Sigmoid colon (tissue), 7 donors: Measurements from ENCODE around the gene IL1RAPL2. TPM values are rescaled to one million over a fixed set of nuclear protein-coding genes. Genes with fewer than 3 reads are reported as not detected.

Experiments used
- DNase-seq: peaks from one replicate; pipeline ENCODE4 v3.0.0-alpha.2; 2019
- H3K27ac ChIP-seq, 4 donors: fragments of 200-600 bp; sonication (generic); one replicate each; pipeline ENCODE4 v1.5.1; 2016 to 2019; ENCODE audit warnings: mild to moderate bottlenecking in 1 of 4
- H3K27me3 ChIP-seq, 3 donors: fragments of 200-600 bp; sonication (generic); one replicate each; pipeline ENCODE4 v1.5.1; 2019; ENCODE audit warnings: mild to moderate bottlenecking in 1 of 3
- H3K36me3 ChIP-seq, 4 donors: fragments of 200-600 bp; sonication (generic); one replicate each; pipeline ENCODE4 v1.5.1; 2016 to 2019
- H3K4me1 ChIP-seq, 4 donors: fragments of 200-600 bp; sonication (generic); one replicate each; pipeline ENCODE4 v1.5.1; 2017 to 2019
- H3K4me3 ChIP-seq, 4 donors: fragments of 200-600 bp; sonication (generic); one replicate each; pipeline ENCODE4 v1.5.1; 2017 to 2019; ENCODE audit warnings: mild to moderate bottlenecking in 2 of 4, moderate library complexity in 1 of 4
- H3K9me3 ChIP-seq, 4 donors: fragments of 200-600 bp in 3 of 4; sonication (generic) in 3 of 4; one replicate each; pipeline versions ENCODE4 v1.5.1 to v1.6.1; 2013 to 2019
- EP300 ChIP-seq, 4 donors: sonication (generic); formaldehyde crosslinking; IDR thresholded peaks; one replicate each; pipeline ENCODE4 v1.6.1; 2017; ENCODE audit warnings: antibody characterized with exemption in 4 of 4
- POLR2A ChIP-seq, 2 donors: fragments of 450-650 bp; IDR thresholded peaks; one replicate each; pipeline ENCODE4 v1.6.1; 2016; ENCODE audit warnings: antibody characterized with exemption in 2 of 2, mild to moderate bottlenecking in 2 of 2, moderate library complexity in 2 of 2
- POLR2AphosphoS5 ChIP-seq, 4 donors: sonication (generic); formaldehyde crosslinking; IDR thresholded peaks; one replicate each; pipeline ENCODE4 v1.6.1; 2017; ENCODE audit warnings: antibody characterized with exemption in 4 of 4
- WGBS, 2 donors: extraction: QIAGEN DNeasy Blood & Tissue Kit; methylation state at CpG; one replicate each; pipeline ENCODE4 v1.1.7; 2013; 5-methylcytosine and 5-hydroxymethylcytosine counted together
- intact Hi-C: fragments of 100-400 bp; cut with DNase I; formaldehyde crosslinking; loops from one replicate; pipeline ENCODE4 v1.15.1; 2023
- polyA plus RNA-seq, 3 donors: library from polyadenylated mRNA; stranded (reverse); fragments of 200-250 nt; gene quantifications; one replicate each; pipeline ENCODE4 v1.2.3, GENCODE V29; 2013
- total RNA-seq, 4 donors: library from RNA; depleted of rRNA; stranded (reverse); fragments of >200 nt; gene quantifications; one replicate each; pipeline ENCODE4 v1.1.0, GENCODE V29; 2016
- TF ChIP-seq, protein P1 (sequence below), 4 experiments: fragments of 450-650 bp in 3 of 4; fragments of 200-600 bp in 1 of 4; IDR thresholded peaks; one replicate each; pipeline ENCODE4 v1.5.1; 2016 to 2019; ENCODE audit warnings: antibody characterized with exemption in 4 of 4, mild to moderate bottlenecking in 3 of 4, moderate library complexity in 2 of 4
- donor health status: healthy with polysubstance abuse.
- donor health status: Bipolar disorder and iron deficiency.
- donor health status: healthy.

Gene IL1RAPL2
- total and polyA plus RNA-seq, 7 donors = 0.01 to 1.1 (median 0.79) TPM; not detected in 3

DNA sequence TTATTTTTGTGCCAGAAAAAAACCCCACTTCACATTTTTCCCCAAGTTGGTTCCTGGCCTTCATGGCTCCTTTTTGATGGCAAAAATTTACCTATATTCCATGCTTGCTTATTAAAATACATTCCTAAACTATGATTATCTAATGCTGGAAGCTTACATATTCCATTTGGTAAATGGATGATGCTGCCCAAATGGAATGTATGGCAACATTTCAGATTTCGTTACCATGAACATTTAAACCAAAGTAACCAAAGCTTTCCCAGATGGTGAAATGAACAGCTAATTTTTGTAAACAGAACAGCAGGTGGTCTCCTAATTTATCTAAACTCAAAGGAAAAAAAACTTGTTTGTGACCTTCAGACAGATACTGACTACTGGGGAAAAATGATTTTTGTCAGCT is 765.2 kb downstream of the IL1RAPL2 start:
- TF ChIP-seq EP300 (IDR thresholded peaks at IDR 0.05) = no peak
- intact Hi-C loops = no loop called here
- H3K9me3 ChIP-seq = no peaks in the 10 kb centered on the region
- no peak overlapping the region for H3K4me3 ChIP-seq
- no peak overlapping the region for H3K27ac ChIP-seq
- 69 to 84% methylated on average over 1 of the region's 1 CpG for WGBS, 2 donors
- no peaks in the 10 kb centered on the region for H3K4me1 ChIP-seq
- H3K27me3 ChIP-seq = no peaks in the 10 kb centered on the region
- no peaks in the 10 kb centered on the region for H3K36me3 ChIP-seq
- DNase-seq = no peak

DNA sequence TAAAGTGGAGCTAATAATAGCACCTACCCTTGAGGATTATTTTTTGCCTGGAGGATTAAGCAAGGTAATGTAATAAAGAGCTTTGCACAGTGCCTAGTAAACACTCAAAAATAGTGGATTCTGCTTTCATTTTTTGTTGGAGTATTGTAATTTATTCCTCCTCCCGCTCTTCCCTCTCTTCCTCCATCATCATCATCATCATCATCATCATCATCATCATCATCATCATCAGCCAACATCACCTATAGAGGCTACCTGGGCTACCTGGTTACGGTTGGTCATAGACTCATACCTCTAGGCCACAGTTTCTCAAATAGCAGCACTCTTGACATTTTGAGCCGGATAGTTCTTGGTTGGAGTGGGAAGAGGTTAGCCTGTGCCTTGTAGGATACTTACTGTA is 781.4 kb downstream of the IL1RAPL2 start:
- no peaks in the 10 kb centered on the region for H3K9me3 ChIP-seq
- no peak overlapping the region for H3K4me3 ChIP-seq
- H3K27me3 ChIP-seq = no peaks in the 10 kb centered on the region
- WGBS, 2 donors = 89 to 96% methylated on average over 3 of the region's 3 CpGs
- TF ChIP-seq POLR2AphosphoS5 (IDR thresholded peaks at IDR 0.05) (no peak), EP300 (IDR thresholded peaks at IDR 0.05) (no peak), POLR2A (IDR thresholded peaks at IDR 0.05) (no peak)
- TF ChIP-seq, protein P1, sequence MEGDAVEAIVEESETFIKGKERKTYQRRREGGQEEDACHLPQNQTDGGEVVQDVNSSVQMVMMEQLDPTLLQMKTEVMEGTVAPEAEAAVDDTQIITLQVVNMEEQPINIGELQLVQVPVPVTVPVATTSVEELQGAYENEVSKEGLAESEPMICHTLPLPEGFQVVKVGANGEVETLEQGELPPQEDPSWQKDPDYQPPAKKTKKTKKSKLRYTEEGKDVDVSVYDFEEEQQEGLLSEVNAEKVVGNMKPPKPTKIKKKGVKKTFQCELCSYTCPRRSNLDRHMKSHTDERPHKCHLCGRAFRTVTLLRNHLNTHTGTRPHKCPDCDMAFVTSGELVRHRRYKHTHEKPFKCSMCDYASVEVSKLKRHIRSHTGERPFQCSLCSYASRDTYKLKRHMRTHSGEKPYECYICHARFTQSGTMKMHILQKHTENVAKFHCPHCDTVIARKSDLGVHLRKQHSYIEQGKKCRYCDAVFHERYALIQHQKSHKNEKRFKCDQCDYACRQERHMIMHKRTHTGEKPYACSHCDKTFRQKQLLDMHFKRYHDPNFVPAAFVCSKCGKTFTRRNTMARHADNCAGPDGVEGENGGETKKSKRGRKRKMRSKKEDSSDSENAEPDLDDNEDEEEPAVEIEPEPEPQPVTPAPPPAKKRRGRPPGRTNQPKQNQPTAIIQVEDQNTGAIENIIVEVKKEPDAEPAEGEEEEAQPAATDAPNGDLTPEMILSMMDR (IDR thresholded peaks at IDR 0.05) = no peak
- no peak for DNase-seq
- intact Hi-C loops = no loop called here
- H3K27ac ChIP-seq = no peak overlapping the region
- H3K4me1 ChIP-seq = no peaks in the 10 kb centered on the region
- no peaks in the 10 kb centered on the region for H3K36me3 ChIP-seq

DNA sequence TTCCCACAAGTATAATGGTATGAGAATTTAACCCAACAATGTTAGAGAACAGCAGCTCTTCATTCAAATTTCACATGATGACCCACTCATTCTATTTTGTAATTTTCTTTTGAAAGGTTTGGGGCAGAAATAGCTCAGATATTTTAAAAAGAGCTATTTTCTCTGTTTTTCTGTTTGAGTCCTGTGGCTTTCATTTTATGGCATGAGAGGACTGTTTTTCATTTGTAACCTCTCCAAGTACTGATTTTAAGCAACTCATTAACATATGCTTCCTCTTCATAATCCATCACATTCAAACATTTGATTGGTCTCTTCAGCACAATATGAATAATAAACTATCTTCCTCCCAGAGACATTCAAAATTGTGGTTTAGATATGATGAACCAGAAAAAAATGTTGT is 783.5 kb downstream of the IL1RAPL2 start:
- Histone ChIP-seq H3K27ac (no peak overlapping the region), H3K4me3 (no peak overlapping the region), H3K36me3 (no peaks in the 10 kb centered on the region), H3K9me3 (no peaks in the 10 kb centered on the region), H3K4me1 (no peaks in the 10 kb centered on the region), H3K27me3 (no peaks in the 10 kb centered on the region)
- TF ChIP-seq, protein P1 (IDR thresholded peaks at IDR 0.05) = no peak
- TF ChIP-seq POLR2A (IDR thresholded peaks at IDR 0.05) (no peak), POLR2AphosphoS5 (IDR thresholded peaks at IDR 0.05) (no peak), EP300 (IDR thresholded peaks at IDR 0.05) (no peak)
- DNase-seq = no peak
- intact Hi-C loops = no loop called here

DNA sequence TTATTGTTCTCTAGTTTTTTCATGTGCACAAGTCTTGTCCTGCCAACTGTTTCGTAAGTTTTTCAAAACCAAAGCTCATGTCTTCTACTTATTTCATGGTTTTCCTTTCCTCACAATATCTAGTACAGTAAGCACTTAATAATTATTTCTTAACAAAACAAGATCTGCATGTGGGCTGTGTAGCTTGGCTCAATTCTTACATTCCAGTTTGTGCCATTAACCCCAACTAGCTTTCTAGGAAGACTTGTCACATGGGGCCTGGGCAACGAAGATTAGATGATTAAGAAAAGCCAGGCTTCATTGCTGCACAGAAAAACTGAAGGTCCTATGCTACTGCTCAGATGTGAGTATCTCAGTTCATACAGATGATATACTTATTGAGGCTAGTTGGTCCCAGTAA is 809.8 kb downstream of the IL1RAPL2 start:
- Histone ChIP-seq H3K27ac (no peak overlapping the region), H3K9me3 (no peaks in the 10 kb centered on the region), H3K27me3 (no peaks in the 10 kb centered on the region), H3K36me3 (no peaks in the 10 kb centered on the region), H3K4me1 (no peaks in the 10 kb centered on the region), H3K4me3 (no peak overlapping the region)
- DNase-seq = no peak
- no peak for TF ChIP-seq POLR2AphosphoS5 (IDR thresholded peaks at IDR 0.05)
- TF ChIP-seq, protein P1 (IDR thresholded peaks at IDR 0.05) = no peak
- 58 to 67% methylated on average over 2 of the region's 2 CpGs for WGBS, 2 donors
- intact Hi-C loops = no loop called here

DNA sequence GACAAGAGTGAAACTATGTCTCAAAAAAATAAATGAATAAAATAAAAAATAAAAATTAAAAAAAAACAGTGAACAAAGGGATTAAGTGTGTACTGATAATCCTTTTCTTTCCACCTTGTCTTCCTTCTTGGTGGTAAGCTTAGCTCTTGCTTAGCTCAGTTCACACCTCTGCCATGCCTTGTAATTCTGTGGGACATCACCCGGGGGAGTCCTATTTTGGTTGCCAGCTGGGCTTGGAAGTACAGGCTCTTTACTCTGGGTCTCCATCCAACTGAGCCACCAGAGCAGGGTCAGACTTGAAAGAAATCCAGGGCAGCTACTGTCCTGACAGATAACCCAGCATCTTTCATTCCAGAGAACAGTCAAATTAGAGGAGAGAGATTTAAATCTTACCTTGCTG is 858.7 kb downstream of the IL1RAPL2 start:
- intact Hi-C loops = no loop called here
- no peak overlapping the region for H3K4me3 ChIP-seq
- TF ChIP-seq EP300 (IDR thresholded peaks at IDR 0.05) (no peak), POLR2A (IDR thresholded peaks at IDR 0.05) (no peak), POLR2AphosphoS5 (IDR thresholded peaks at IDR 0.05) (no peak)
- TF ChIP-seq, protein P1 (IDR thresholded peaks at IDR 0.05) = no peak
- no peaks in the 10 kb centered on the region for H3K9me3 ChIP-seq
- no peaks in the 10 kb centered on the region for H3K4me1 ChIP-seq
- no peak for DNase-seq
- H3K27me3 ChIP-seq = no peaks in the 10 kb centered on the region
- H3K27ac ChIP-seq = no peak overlapping the region
- H3K36me3 ChIP-seq = no peaks in the 10 kb centered on the region
- WGBS, 2 donors = 63 to 66% methylated on average over 1 of the region's 1 CpG
